Keratinocyte (primary cell): ENCODE results near the gene DPH6. TPM values are rescaled to one million over a fixed set of nuclear protein-coding genes. Genes with fewer than 3 reads are reported as not detected.

Experiments used
- DNase-seq: peaks from one replicate; pipeline ENCODE4 v3.0.0-alpha.2; 2011; ENCODE audit warnings: low read depth, missing footprints, low spot score
- FAIRE-seq: peaks from 2 replicates; lab custom pipeline; 2011; peaks lifted over from hg19 to GRCh38; lab: Jason Lieb, UNC
- H2AFZ ChIP-seq: 2 replicates; pipeline ENCODE4 v1.6.0; 2012; ENCODE audit warnings: low read length, control low read depth, inconsistent platforms; ENCODE audit not compliant: control insufficient read depth
- H3K27ac ChIP-seq: 2 replicates; pipeline ENCODE4 v1.5.1; 2011; ENCODE audit warnings: low read length; ENCODE audit not compliant: control insufficient read depth, insufficient read depth
- H3K27me3 ChIP-seq: 3 replicates; pipeline ENCODE4 v1.6.0; 2011; ENCODE audit warnings: low read length; ENCODE audit not compliant: control insufficient read depth, insufficient read depth; ENCODE audit errors: extremely low read depth
- H3K36me3 ChIP-seq, 2 experiments: 2 replicates in 1 of 2; 3 replicates in 1 of 2; pipeline ENCODE4 v1.5.1; 2011; ENCODE audit warnings: low read length in 2 of 2, mild to moderate bottlenecking in 1 of 2; ENCODE audit not compliant: control insufficient read depth in 2 of 2, insufficient read depth in 2 of 2; ENCODE audit errors: extremely low read depth in 1 of 2
- H3K4me1 ChIP-seq: 3 replicates; pipeline ENCODE4 v1.5.1; 2011; ENCODE audit warnings: low read length; ENCODE audit not compliant: control insufficient read depth, insufficient read depth; ENCODE audit errors: extremely low read depth
- H3K4me2 ChIP-seq: 3 replicates; pipeline ENCODE4 v1.6.0; 2011; ENCODE audit warnings: low read depth, low read length; ENCODE audit not compliant: control insufficient read depth, insufficient read depth; ENCODE audit errors: extremely low read depth
- H3K4me3 ChIP-seq, 3 experiments: fragments of 200-600 bp in 1 of 3; sonication (generic) in 1 of 3; 2 replicates in 2 of 3; 3 replicates in 1 of 3; pipeline ENCODE4 v1.5.1; 2011 to 2016; ENCODE audit warnings: low read length in 3 of 3, mild to moderate bottlenecking in 3 of 3, control low read depth in 2 of 3, inconsistent platforms in 1 of 3, low read depth in 1 of 3, mixed read lengths in 1 of 3, mixed run types in 1 of 3, moderate library complexity in 1 of 3; ENCODE audit not compliant: control insufficient read depth in 2 of 3, insufficient read depth in 2 of 3; ENCODE audit errors: extremely low read depth in 1 of 3
- H3K79me2 ChIP-seq: 2 replicates; pipeline ENCODE4 v1.6.0; 2012; ENCODE audit warnings: low read length; ENCODE audit not compliant: control insufficient read depth, insufficient read depth
- H3K9ac ChIP-seq: 3 replicates; pipeline ENCODE4 v1.6.0; 2011; ENCODE audit warnings: low read length; ENCODE audit not compliant: control insufficient read depth, insufficient read depth; ENCODE audit errors: extremely low read depth
- H3K9me1 ChIP-seq: 3 replicates; pipeline ENCODE4 v1.6.0; 2011; ENCODE audit warnings: low read length; ENCODE audit not compliant: control insufficient read depth, insufficient read depth; ENCODE audit errors: extremely low read depth
- H3K9me3 ChIP-seq: 2 replicates; pipeline ENCODE4 v1.5.1; 2012; ENCODE audit warnings: low read depth, low read length; ENCODE audit not compliant: control insufficient read depth
- H4K20me1 ChIP-seq: 3 replicates; pipeline ENCODE4 v1.6.0; 2011; ENCODE audit warnings: low read length; ENCODE audit not compliant: control insufficient read depth, insufficient read depth; ENCODE audit errors: extremely low read depth
- CTCF ChIP-seq, 3 experiments: IDR thresholded peaks in 1 of 3; conservative IDR thresholded peaks in 1 of 3; optimal IDR thresholded peaks in 1 of 3; 2 replicates in 2 of 3; 3 replicates in 1 of 3; pipeline versions ENCODE3 to v1.5.1; 2011; ENCODE audit warnings: low read length in 3 of 3, mild to moderate bottlenecking in 3 of 3, moderate library complexity in 2 of 3, control low read depth in 1 of 3, inconsistent platforms in 1 of 3; ENCODE audit not compliant: insufficient read depth in 2 of 3; ENCODE audit errors: extremely low read depth in 1 of 3
- EZH2 ChIP-seq: IDR thresholded peaks from one replicate; pipeline ENCODE4 v1.6.1; 2012; ENCODE audit warnings: inconsistent platforms, mild to moderate bottlenecking, low read length, moderate library complexity
- dilution Hi-C: fragments of 300-500 bp; cut with MboI; formaldehyde crosslinking; loops from one replicate; pipeline ENCODE4 v1.7.0; 2020; ENCODE audit warnings: low sequenced_read_pairs; ENCODE audit not compliant: extremely low pct_ligation_motif_present
- polyA plus RNA-seq, 5 experiments: library from polyadenylated mRNA; depleted of rRNA in 3 of 5; stranded (reverse) in 3 of 5; stranded (forward) in 1 of 5; unstranded in 1 of 5; fragments of >200 nt; gene quantifications; 1 replicate in 1 of 5; 2 replicates in 3 of 5; 3 replicates in 1 of 5; pipeline versions ENCODE4 v1.2.1 to v1.2.3, GENCODE V29; 2011 to 2012; ENCODE audit warnings: missing spikeins in 2 of 5, low read depth in 1 of 5, low replicate concordance in 1 of 5

Gene DPH6
- polyA plus RNA-seq, 1 donor (not counting 4 experiments of a cell fraction or from before 2014, with no cell fraction given): 13.6 TPM

- H2AFZ ChIP-seq: no peak overlapping the region
- no peak for DNase-seq
- peaks cover 6% of the 10 kb centered on the region for H3K4me1 ChIP-seq
- dilution Hi-C loops: no loop called here
- no peaks in the 10 kb centered on the region for H3K36me3 ChIP-seq
- no peak overlapping the region for H3K27ac ChIP-seq
- no peaks in the 10 kb centered on the region for H3K9me3 ChIP-seq
- FAIRE-seq: no peak
- H3K4me2 ChIP-seq: no peak overlapping the region
- TF ChIP-seq EZH2: no peak
- TF ChIP-seq CTCF (optimal IDR thresholded peaks at IDR 0.05 in 1 of 3, IDR thresholded peaks at IDR 0.05 in 1 of 3, conservative IDR thresholded peaks at IDR 0.05 in 1 of 3; ENCODE audit: extremely low read depth in 1 of 3, insufficient read depth in 2 of 3, low read length in 3 of 3): no peak
- no peak overlapping the region for H3K4me3 ChIP-seq
- H3K9ac ChIP-seq: no peak overlapping the region
- no peaks in the 10 kb centered on the region for H4K20me1 ChIP-seq
- no peaks in the 10 kb centered on the region for H3K79me2 ChIP-seq
- no peaks in the 10 kb centered on the region for H3K9me1 ChIP-seq
- H3K27me3 ChIP-seq: no peaks in the 10 kb centered on the region
These were observed 115.7 kb downstream of the DPH6 start for GRCh38 chr15:35430301-35430700.

DNA sequence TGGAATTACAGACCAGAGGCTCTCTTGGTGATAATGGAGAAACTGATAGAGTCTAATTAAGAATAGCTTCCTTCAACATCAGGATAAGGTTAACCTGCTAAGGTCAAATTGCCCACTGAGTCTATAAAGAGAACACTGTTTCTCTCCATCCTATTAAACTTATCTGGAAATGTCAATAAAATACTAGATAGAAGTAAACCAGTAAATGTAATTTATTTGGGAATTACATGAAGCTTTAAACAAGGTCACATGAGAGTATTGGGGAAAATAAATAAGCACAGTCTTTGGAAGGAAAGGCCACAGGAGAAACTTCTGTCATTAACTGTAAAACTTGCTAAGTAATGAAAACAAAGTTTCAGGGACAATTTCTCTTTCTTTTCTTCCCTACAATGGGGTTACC, 118.5 kb downstream of the DPH6 start:
- H3K9me1 ChIP-seq: no peaks in the 10 kb centered on the region
- H3K36me3 ChIP-seq: no peaks in the 10 kb centered on the region
- no peak overlapping the region for H2AFZ ChIP-seq
- H3K9me3 ChIP-seq: no peaks in the 10 kb centered on the region
- H3K4me1 ChIP-seq: peaks cover 6% of the 10 kb centered on the region
- no peak overlapping the region for H3K4me3 ChIP-seq
- no peaks in the 10 kb centered on the region for H3K27me3 ChIP-seq
- no peak overlapping the region for H3K9ac ChIP-seq
- peak overlapping the region; percentile 6 for H3K4me2 ChIP-seq
- H4K20me1 ChIP-seq: no peaks in the 10 kb centered on the region
- H3K27ac ChIP-seq: no peak overlapping the region
- TF ChIP-seq CTCF (optimal IDR thresholded peaks at IDR 0.05 in 1 of 3, IDR thresholded peaks at IDR 0.05 in 1 of 3, conservative IDR thresholded peaks at IDR 0.05 in 1 of 3; ENCODE audit: extremely low read depth in 1 of 3, insufficient read depth in 2 of 3, low read length in 3 of 3) (no peak), EZH2 (no peak)
- FAIRE-seq: no peak
- dilution Hi-C loops: no loop called here
- H3K79me2 ChIP-seq: no peaks in the 10 kb centered on the region
- no peak for DNase-seq
